HG02852 (cell line): ENCODE data around the gene CTXN2.

Source experiments
- ATAC-seq: cut with Tn5 transposase; IDR thresholded peaks from one replicate; pipeline ENCODE4 v1.9.1; 2021; ENCODE audit warnings: mild to moderate bottlenecking, moderate library complexity; ENCODE audit not compliant: unreplicated experiment

CTXN2 gene

DNA sequence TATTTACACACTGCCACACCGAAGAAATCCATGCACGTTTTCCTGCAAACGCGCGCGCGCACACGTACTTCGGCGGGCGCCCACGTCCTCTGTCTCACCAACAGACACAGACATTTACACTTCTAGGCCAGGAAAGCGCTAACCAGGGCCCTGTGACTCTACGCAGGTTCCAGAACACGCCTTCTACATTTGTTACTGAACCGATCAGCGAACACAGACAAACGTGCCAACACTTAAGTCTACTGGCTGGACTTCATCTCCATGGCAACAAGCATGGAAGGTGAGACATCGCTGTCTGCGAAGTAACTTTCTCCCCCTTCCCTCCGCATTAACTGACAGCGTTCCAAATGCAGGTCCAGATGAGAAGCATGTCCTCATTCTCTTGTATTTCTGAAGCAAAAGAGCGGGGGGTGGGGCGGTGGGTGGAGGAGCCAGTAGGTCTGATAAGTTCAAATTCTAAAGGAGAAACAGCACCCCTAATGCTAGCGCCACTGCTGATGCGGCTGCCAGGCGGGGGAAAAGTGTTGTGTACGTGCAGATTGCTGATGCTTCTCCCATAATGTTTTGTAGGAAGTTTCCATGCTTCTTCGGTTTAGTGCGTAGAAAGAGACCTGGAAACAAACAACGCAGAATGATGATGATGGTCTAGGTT, at the start of gene CTXN2:
Gene CTXN2, plus strand, starts transcription at position 92 of the 652 bp plus-strand sequence. CDS start 9,636 bp downstream, outside the sequence.
- ATAC-seq, result no peak

- no peak for ATAC-seq
Observed at GRCh38 chr15:48143856-48144255, 47.6 kb upstream of the CTXN2 start.

DNA sequence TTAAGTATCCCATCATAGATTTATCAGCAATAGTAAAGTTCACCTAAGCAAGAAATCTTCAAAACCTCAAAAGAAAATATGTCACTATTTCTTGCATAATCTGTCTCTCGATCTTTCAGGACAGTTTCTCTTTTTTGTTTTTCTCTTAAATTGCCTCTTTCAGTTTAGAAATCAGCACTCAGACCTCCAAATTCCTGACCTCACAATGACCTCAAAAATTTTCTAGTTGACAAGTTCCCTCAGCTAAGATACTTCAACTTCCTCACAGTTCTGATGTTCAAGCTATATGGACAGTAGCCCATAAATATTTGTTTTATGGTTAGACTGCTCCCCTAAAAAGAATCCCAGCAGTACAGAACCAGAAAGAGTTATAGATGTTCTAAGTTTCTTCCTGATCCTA, 46.6 kb upstream of the CTXN2 start:
- peak; percentile 67 for ATAC-seq

GRCh38 chr15:48145923-48146322, 45.5 kb upstream of the CTXN2 start:
- ATAC-seq, result no peak

DNA sequence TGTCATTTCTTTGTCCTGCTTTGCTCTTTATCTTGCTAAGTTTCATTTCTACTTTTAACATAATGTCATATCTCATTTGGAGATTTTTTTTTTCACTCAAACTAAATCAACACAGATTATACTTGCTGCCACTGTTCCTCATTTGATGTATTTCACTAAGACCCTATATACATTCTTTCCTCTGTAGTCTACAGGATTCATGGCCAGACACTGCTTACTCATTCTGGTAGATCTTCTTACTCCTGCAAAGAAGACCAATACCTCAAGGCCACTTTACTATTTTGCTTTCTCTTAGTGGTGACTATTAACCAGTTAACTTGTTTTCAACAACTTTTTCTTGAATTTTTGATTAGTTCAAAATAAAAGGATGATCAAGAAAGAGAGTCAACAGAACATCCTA, 44.1 kb upstream of the CTXN2 start:
- ATAC-seq, result peak; percentile 59

DNA sequence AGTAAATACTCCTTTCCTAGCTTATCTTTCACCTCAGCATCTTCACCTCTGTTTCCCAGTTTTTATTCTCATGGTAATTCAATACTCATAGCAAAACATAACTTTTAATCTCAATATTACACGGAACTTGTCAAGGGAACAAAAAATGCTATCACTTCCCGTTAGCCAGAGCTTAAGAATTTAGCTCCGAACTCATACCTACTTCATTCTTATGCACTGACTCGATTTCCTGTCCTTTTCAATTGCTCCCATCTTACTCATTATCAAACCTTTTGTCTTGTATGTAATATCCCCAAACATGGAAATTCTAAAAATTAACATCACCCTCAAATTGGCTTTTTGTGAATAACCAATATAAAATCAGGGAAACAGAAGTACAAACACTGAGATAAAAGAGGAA, 41.6 kb upstream of the CTXN2 start:
- no peak for ATAC-seq

GRCh38 chr15:48153526-48153925, 37.9 kb upstream of the CTXN2 start:
- ATAC-seq, result no peak

- ATAC-seq, result no peak
Observed at GRCh38 chr15:48168616-48169015, 22.8 kb upstream of the CTXN2 start.

- no peak for ATAC-seq
Observed at GRCh38 chr15:48170981-48171380, 20.5 kb upstream of the CTXN2 start.

GRCh38 chr15:48175126-48175525, 16.3 kb upstream of the CTXN2 start:
- ATAC-seq, result no peak

DNA sequence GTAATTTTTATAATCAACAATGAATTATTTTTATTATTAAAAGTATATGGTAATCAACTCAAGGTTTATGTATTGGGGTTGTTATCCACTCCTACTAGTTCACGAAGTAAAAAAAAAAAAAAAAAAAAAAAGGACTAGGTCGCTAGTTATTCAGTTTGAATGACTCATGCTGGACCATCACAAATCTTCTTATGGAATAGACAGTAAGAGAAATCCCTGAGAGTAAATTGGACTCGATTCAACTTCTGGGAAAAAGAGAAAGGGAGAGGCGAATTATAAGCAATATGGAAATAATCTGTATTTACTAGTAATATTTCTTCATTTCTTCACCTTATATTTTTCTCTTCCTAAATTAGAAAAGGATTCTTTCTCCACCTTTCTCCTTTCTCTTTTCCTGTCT, 15.4 kb upstream of the CTXN2 start:
- ATAC-seq, result no peak

DNA sequence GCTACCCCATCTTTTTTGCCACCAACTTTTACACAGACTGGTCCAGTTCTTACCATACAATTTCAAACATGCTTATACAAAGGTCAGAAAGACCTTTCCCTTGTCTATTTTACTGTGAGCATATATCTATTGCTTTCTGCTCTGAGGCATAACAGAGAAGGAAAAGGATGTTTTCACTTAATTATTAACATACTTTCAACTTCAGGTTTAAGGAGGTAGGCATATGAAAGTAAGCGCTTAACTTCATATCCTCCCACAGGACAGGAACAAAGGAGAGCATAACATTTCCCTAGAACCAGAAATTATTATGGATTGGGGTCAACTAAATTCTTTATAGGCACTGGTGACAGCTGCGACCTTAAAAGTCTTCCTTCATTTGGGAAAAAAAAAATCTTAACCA, 14.5 kb upstream of the CTXN2 start:
- no peak for ATAC-seq

GRCh38 chr15:48177383-48177765, 14.1 kb upstream of the CTXN2 start:
- ATAC-seq, result peak; percentile 79

GRCh38 chr15:48177766-48178647, 13.5 kb upstream of the CTXN2 start, which contains the start of gene MYEF2:
TSS of gene MYEF2 (minus strand) at chr15:48178295. CDS start at chr15:48178237, 58 bp downstream.
- peak; percentile 82 for ATAC-seq

DNA sequence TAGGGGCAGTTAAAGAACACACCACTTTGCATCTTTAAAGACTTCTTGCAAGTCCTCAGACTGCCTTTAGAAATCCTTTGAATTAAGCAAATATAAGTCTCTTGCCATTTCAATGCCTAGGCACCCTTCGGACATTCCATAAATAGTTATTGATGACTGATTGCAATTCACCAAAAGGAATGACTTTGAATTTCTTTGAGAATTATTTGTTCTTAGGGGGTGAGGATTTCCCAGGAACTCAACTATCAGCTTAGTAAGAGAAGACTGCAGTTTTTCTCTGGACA, 12.9 kb upstream of the CTXN2 start:
- ATAC-seq, result no peak

DNA sequence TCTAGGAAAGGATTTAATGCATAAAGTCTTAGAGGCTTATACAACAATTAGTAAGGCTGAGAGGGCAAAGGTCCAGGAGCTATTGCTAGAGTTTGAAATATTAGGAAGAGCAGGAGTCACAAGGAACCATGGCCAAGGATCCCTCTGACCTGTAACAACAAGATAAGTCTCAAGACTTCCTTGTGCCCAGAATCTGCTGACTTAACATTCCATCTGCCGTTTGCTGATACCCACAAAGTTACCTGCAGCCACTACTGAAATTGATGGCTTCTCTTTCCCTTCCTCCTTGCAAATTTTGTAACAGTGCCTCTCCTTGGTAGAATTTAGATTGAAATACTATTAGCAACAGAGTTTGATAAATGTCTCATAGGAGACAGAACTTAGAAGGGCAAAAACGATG, 8.7 kb upstream of the CTXN2 start:
- ATAC-seq, result no peak

- no peak for ATAC-seq
Observed at GRCh38 chr15:48185529-48185928, 5.9 kb upstream of the CTXN2 start.

- no peak for ATAC-seq
Observed at GRCh38 chr15:48186271-48186670, 5.2 kb upstream of the CTXN2 start.

- no peak for ATAC-seq
Observed at GRCh38 chr15:48190932-48191573, 412 bp upstream of the CTXN2 start.

DNA sequence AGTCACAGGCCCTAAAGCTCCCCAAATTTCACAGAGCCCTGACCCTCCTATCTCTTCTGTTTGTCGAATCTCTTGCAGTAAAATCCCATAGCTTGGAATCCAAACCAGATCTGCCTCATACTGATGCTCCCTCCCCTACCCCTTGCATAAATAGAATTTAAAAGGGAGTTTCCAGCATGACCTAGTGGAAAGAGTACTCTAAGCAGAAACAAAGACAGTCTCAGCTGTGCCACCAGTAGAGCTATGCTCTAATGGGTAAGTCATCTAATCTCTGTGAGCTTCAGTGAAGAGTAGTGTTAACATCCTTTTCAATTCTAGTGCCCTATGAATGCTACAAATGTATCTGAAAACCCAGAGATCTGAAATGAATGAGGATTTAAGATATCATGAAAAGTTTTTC, 10.6 kb downstream of the CTXN2 start:
- ATAC-seq, result no peak

GRCh38 chr15:48205981-48206380, 14.5 kb downstream of the CTXN2 start, which contains the start of gene SLC12A1:
TSS of gene SLC12A1 (plus strand) at chr15:48206302. CDS start at chr15:48207720, 1,418 bp downstream.
- ATAC-seq, result no peak

DNA sequence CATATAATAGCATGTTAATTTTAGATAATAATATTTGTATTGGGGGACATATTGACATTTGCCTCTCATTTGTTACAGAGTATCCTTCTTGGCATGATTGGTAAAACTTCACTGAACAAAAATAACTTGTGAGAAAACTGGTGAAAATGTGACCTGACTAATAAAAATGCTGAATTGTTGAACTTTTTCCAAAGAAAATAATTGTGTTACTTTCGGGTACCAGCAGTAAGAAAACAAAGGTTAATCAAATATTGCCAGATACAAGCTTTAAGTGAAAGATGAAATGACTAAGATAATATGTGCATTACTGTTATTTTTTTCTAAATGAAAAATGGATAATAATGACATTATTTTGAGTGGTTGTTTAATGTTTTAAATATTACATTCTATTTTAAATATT, 29.8 kb downstream of the CTXN2 start:
- no peak for ATAC-seq
